GM12892 (cell line): Measurements from ENCODE around the gene DLX1.

Experiments
- POLR2A ChIP-seq: IDR thresholded peaks from 2 replicates; pipeline ENCODE4 v1.6.1; 2011; ENCODE audit warnings: low read depth, low read length, control low read depth
- POLR2AphosphoS5 ChIP-seq: IDR thresholded peaks from 2 replicates; pipeline ENCODE4 v1.6.1; 2011; ENCODE audit warnings: low read depth, low read length, control low read depth
- TAF1 ChIP-seq: IDR thresholded peaks from 2 replicates; pipeline ENCODE4 v1.6.1; 2011; ENCODE audit warnings: low read depth, mild to moderate bottlenecking, control low read depth, low read length, borderline replicate concordance

DNA sequence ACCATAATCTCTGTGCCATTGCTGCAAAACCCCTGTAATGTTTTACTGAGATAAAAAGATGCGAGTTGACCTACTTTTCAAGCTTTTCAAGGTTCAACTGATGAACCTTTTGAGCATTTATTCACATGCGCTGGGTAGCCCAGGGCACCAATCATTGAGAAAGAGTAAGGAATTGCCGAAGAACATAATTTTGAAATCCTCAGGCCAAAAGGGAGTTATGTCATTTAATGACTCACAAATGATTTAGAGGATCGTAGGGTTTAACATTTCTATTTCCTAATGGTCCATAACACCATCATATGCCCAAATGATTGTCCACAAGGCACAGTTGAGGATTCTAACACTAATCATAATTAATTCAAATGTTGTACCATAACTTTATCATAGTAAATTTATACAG, 20.2 kb upstream of the DLX1 start:
- no peak for TF ChIP-seq POLR2AphosphoS5
- TF ChIP-seq TAF1, result no peak
- TF ChIP-seq POLR2A, result no peak
